IPS DF 6.9 (cell line): ENCODE data around the gene HSPB7.
"Not testable (repeated sequence)": the region's sequence is repeated elsewhere in the genome, so short reads cannot be mapped to it uniquely, and the experiment has no call there.

Source experiments
- DNase-seq: peaks from one replicate; pipeline ENCODE4 v3.0.0-alpha.2; 2013; ENCODE audit warnings: low read depth, low spot score
- H3K27ac ChIP-seq: one replicate; pipeline ENCODE4 v1.5.1; 2013; ENCODE audit warnings: low read length, control low read depth
- H3K27me3 ChIP-seq: 2 replicates; pipeline ENCODE4 v1.6.1; 2013; ENCODE audit warnings: mild to moderate bottlenecking, low read length; ENCODE audit not compliant: control insufficient read depth, insufficient read depth
- H3K36me3 ChIP-seq: 2 replicates; pipeline ENCODE4 v1.6.1; 2013; ENCODE audit warnings: low read length; ENCODE audit not compliant: control insufficient read depth, insufficient read depth
- H3K4me1 ChIP-seq: 2 replicates; pipeline ENCODE4 v1.6.1; 2013; ENCODE audit warnings: low read length; ENCODE audit not compliant: control insufficient read depth, insufficient read depth
- H3K4me3 ChIP-seq: 2 replicates; pipeline ENCODE4 v1.5.1; 2013; ENCODE audit warnings: mild to moderate bottlenecking, low read length
- H3K9me3 ChIP-seq: 2 replicates; pipeline ENCODE4 v1.6.1; 2013; ENCODE audit warnings: low read length, inconsistent platforms; ENCODE audit not compliant: control insufficient read depth, insufficient read depth
- WGBS: extraction: QIAGEN DNeasy Blood & Tissue Kit; methylation state at CpG from one replicate; pipeline ENCODE4 v1.1.7; 2013; ENCODE audit warnings: mixed read lengths, missing lambda C conversion rate; ENCODE audit not compliant: insufficient read length, insufficient coverage; 5-methylcytosine and 5-hydroxymethylcytosine counted together

Gene HSPB7

DNA sequence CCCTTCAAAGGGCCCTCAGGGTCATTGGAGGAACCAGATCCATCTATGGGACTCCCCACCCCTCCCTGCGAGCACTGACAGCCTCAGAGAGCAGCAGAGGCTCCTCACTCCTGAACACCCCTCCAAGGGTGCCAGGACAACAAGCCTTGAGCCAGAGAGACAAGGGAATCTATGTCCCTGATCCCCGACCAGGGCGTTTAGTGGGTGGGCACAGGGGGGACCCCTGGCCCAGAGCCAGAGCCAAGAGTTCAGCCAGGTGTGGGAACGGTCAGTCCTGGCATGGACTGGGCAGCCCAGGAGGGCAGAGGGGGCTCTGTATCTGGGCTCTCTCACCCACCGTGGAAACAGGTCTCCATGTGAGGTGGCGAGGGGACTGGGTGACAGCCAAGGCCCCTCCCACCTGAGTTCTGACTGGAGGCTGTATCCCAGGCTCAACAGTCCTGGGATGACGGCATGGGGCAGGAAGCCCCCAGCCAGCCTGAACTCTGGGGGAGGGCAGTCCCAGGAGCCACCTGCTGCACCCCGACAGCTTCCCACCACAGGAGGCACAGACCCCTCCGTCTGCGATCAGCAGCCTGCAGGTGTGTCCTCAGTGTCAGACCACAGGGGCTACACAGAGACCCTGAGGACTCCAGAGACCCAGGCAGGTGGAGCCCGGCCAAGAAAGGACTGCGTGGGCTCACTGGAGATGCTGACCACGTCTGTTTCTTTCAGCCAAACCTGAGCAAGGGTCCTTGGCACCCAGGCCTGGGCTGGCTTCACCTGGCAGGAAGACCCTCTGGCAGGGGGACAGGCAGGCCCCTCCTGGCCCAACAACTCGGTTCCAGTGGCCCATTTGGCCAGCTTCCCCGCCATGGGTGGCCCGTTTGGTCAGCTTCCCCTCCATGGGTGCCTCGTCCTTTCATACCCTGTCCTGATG is 25.0 kb downstream of the HSPB7 start:
- WGBS: no CpG with 5 or more reads among the region's 17 CpGs
- H3K4me3 ChIP-seq: no peak overlapping the region
- no peaks in the 10 kb centered on the region for H3K4me1 ChIP-seq
- no peaks in the 10 kb centered on the region for H3K36me3 ChIP-seq
- no peak overlapping the region for H3K27ac ChIP-seq
- DNase-seq: no peak
- H3K27me3 ChIP-seq: no peaks in the 10 kb centered on the region
- H3K9me3 ChIP-seq: no peaks in the 10 kb centered on the region

DNA sequence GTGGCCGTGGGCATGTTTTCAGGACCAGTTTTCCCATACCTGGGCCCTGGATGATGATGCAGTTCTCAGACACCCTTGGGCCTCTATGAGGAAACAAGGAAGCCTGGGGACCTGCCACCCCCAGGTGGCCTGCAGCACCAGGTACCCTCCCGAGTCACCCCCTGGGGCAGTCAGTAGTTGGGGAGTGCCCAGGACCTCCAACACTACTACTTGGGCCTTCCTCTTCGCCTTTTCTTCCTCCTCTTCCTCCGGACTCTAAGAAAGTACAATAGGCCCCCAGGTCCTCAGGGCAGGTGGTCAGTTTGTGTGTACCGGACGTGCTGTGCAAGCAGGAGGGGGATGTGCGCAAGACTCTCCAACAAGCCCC is 25.7 kb downstream of the HSPB7 start:
- Histone ChIP-seq H3K4me3 (no peak overlapping the region), H3K36me3 (no peaks in the 10 kb centered on the region), H3K9me3 (no peaks in the 10 kb centered on the region), H3K4me1 (no peaks in the 10 kb centered on the region), H3K27ac (no peak overlapping the region), H3K27me3 (no peaks in the 10 kb centered on the region)
- no CpG with 5 or more reads among the region's 7 CpGs for WGBS
- DNase-seq: no peak

DNA sequence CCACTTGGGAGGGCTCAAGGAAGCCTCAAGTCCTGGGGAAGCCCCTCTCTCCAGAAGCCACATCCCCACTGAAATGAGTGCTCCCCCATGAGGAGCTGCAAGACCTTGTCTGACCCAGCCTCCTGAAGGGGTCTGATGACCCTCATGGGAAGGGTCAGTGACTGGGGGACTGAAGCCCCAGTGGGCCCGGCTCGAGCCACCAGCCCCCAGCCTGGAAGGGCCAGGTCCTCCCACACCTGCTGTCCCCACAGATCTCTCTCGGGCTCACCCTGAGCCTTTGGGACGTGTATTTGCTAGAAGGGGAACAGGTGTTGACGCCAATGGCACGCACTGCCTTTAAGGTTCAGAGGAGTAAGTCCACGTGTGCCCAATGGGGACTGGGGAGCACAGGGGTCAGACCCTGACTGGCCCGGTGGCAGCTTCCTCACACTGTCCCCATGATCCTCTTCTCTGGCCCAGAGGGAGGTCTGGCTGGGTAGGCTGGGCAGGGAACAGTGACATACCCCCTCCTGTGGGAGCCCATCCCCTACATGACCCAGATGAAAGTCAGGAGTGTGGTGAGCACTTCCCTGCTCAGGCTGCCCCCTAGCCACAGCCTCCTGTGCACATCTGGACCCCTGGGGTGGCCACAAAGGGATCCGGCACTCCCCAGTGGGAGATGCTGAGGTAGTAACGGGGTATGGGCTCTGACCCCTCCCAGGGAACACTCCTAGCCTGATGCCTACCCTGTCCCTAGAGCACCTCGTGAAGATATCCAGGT is 26.2 kb downstream of the HSPB7 start:
- Histone ChIP-seq H3K27me3 (no peaks in the 10 kb centered on the region), H3K36me3 (no peaks in the 10 kb centered on the region), H3K4me3 (no peak overlapping the region), H3K27ac (no peak overlapping the region), H3K9me3 (no peaks in the 10 kb centered on the region), H3K4me1 (no peaks in the 10 kb centered on the region)
- no peak for DNase-seq
- no CpG with 5 or more reads among the region's 11 CpGs for WGBS

DNA sequence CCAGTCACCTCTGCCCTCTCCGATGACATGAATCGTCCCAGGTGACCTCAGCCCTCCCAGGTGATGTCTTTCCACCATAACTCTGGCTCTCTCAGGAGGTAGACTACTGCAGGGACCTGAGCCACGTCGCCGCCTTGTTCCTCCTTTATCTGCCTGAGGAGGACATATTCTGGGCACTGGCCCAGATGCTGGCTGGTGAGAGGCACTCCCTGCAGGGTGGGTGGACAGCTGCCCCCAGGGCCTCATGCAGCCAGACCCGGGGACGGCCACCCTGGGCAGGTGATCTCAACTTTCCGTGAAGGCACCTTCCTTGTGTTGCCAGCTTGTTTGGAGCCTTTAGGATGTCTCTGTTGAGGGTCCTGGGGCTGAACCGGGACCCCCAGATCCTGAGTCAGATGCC is 28.1 kb downstream of the HSPB7 start:
- no peak overlapping the region for H3K4me3 ChIP-seq
- no peaks in the 10 kb centered on the region for H3K27me3 ChIP-seq
- no peak for DNase-seq
- no peak overlapping the region for H3K27ac ChIP-seq
- no peaks in the 10 kb centered on the region for H3K9me3 ChIP-seq
- no peaks in the 10 kb centered on the region for H3K36me3 ChIP-seq
- WGBS: no CpG with 5 or more reads among the region's 9 CpGs
- H3K4me1 ChIP-seq: no peaks in the 10 kb centered on the region

DNA sequence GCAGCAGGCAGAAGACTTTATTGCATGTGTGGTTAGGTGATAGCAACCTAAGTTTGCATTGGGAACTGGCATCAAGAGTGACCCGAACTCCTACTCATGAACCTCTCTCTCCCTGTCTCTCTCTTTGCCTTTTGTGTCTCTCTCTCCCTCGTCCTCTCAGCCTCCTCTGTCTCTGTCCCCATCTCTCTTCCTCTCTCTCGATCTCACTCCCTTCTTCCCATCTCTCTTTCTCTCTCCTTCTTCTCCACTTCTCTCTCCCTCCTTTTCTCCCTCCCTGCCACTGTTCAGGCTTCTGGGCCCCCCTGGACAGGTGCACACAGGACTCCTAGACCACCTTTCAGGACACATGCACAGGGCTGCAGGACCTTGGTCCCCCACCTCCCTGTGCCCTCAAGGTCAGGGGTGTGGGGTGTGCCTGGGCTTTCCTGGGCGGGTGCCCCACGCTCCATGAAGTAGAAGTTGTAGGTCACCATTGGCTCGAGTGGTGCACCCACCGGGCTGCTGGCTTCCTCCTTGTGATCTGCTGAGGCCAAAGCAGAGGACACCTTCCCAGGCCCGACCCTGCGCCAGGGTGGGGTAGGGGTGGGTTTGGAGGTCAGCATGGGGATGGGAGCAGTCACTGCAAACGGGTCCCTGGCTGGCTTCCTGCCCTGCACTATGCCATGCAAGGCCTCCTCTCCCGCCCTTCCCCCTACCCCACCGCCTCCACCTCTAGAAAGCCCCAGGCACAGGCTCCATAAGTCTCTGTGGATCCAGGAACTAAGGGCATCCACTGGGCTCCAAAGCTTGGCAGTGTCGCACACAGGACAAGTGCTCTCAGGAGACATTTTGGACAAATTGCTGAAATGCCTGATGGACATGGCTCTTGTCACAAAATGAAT is 28.7 kb downstream of the HSPB7 start:
- Histone ChIP-seq H3K4me3 (no peak overlapping the region), H3K9me3 (no peaks in the 10 kb centered on the region), H3K36me3 (no peaks in the 10 kb centered on the region), H3K27ac (no peak overlapping the region), H3K27me3 (no peaks in the 10 kb centered on the region), H3K4me1 (no peaks in the 10 kb centered on the region)
- DNase-seq: no peak
- 100% methylated on average over 1 of the region's 13 CpGs for WGBS

DNA sequence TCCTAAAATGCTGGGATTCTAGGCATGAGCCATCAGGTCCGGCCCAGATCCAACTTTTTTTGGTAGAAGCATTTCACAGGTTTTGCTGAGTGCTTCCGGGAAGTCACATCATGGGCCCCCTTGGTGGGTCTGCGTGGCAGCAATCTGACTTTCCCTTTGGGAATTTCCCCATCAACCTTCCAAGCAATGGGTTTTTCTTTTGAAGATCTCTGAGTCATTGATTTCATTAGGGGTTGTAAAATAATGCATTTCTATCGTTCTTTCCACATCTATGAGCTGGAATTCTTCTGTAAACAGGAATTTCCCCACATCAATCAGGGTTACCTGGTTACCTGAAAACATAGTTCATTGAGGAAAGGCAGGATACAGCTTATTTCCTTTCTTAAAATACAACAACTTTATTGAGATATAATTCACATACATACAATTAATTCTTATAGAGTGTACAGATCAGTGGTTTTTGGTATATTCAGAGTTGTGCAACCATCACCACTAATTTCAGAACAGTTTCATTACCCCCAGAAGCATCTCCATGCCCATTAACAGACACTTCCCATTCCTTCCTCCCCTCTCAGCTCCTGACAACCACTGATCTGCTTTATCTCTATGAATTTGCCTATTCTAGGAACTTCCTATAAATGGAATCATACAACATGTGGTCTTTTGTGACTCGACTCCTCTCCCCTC is 32.1 kb downstream of the HSPB7 start:
- WGBS: no CpG with 5 or more reads among the region's 5 CpGs
- H3K27ac ChIP-seq: no peak overlapping the region
- DNase-seq: no peak

DNA sequence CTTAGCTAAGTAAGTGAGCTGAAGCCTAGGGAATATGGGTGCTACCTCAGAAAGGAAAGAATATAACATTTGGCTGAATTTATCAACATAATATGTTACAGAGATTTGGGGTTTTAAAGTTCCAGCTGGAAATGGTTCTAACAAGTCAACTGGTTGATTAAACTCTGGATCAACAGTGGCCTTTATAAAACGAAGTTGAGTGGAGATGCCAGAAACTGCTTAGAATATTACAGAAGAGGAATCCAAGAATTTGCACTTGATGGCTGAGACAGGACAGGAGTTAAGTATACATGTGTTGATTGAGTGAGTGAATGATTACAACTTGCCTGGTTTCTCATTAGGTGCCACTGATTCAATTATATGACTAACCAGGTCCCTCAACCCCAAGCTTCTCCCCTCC is 34.6 kb downstream of the HSPB7 start:
- Histone ChIP-seq H3K4me1 (no peaks in the 10 kb centered on the region), H3K36me3 (no peaks in the 10 kb centered on the region), H3K27ac (no peak overlapping the region), H3K27me3 (no peaks in the 10 kb centered on the region), H3K4me3 (no peak overlapping the region), H3K9me3 (no peaks in the 10 kb centered on the region)
- DNase-seq: no peak
- WGBS: no CpG with 5 or more reads among the region's 1 CpG

More for the DNA sequence above, 32.1 kb downstream of the HSPB7 start:
- Histone ChIP-seq H3K36me3 (no peaks in the 10 kb centered on the region), H3K27me3 (no peaks in the 10 kb centered on the region), H3K9me3 (no peaks in the 10 kb centered on the region), H3K4me1 (no peaks in the 10 kb centered on the region), H3K4me3 (no peak overlapping the region)

DNA sequence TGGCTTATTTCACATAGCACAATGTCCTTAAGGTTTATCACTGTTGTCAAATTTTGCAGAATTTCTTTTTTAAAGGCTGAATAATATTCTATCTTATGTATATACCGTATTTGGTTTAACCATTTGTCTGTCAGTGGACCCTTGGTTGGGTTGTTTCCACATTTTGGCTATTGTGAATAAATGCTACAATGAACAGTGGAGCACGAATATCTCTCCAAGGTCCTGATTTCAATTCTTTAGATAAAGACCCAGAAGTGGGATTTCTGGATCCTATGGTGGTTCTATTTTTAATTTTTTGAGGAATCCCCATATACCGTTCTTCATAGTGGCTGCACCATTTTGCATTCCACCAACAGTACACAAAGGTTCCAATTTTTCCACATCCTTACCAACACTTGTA is 36.2 kb downstream of the HSPB7 start:
- no peak overlapping the region for H3K27ac ChIP-seq
- H3K27me3 ChIP-seq: no peaks in the 10 kb centered on the region
- no peak overlapping the region for H3K4me3 ChIP-seq
- no peaks in the 10 kb centered on the region for H3K9me3 ChIP-seq
- H3K36me3 ChIP-seq: no peaks in the 10 kb centered on the region
- DNase-seq: no peak
- no CpG with 5 or more reads among the region's 3 CpGs for WGBS
- no peaks in the 10 kb centered on the region for H3K4me1 ChIP-seq

DNA sequence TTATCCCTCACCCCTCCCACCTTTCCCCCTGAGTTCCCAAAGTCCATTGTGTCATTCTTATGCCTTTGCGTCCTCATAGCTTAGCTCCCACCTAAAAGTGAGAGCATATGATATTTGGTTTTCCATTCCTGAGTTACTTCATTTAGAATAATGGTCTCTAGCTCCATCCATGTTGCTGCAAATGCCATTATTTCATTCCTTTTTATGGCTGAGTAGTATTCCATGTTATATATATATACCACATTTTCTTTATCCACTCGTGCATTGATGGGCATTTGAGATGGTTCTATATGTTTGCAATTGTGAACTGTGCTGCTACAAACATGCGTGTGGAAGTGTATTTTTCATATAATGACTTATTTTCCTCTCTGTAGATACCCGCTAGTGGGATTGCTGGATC is 39.9 kb downstream of the HSPB7 start:
- H3K4me3 ChIP-seq, H3K27me3 ChIP-seq, H3K27ac ChIP-seq, DNase-seq, H3K36me3 ChIP-seq, H3K9me3 ChIP-seq, H3K4me1 ChIP-seq: not testable (repeated sequence)
- WGBS: no CpG with 5 or more reads among the region's 4 CpGs
